Liver (tissue), 3 donors: ENCODE results near the gene SPATA13.
"Not testable (repeated sequence)": the region's sequence is repeated elsewhere in the genome, so short reads cannot be mapped to it uniquely, and the experiment has no call there.

Experiments
- CTCF ChIP-seq: fragments of 150-350 bp; IDR thresholded peaks from 2 replicates; pipeline ENCODE4 v1.5.1; 2017; ENCODE audit warnings: improper control_type of control experiment, low read depth, low read length; ENCODE audit not compliant: missing input control
- RAD21 ChIP-seq, 2 donors: IDR thresholded peaks; 2 replicates each; pipeline ENCODE4 v1.6.1; 2016; ENCODE audit warnings: antibody characterized with exemption in 2 of 2, mild to moderate bottlenecking in 2 of 2
- REST ChIP-seq: IDR thresholded peaks from 2 replicates; pipeline ENCODE4 v1.6.1; 2016; ENCODE audit warnings: antibody characterized with exemption, mild to moderate bottlenecking
- ZBTB33 ChIP-seq: IDR thresholded peaks from 2 replicates; pipeline ENCODE4 v1.6.1; 2016; ENCODE audit warnings: antibody characterized with exemption
- donor health status: healthy.
- donor health status: healthy.

GRCh38 chr13:24216779-24217178 is 56.3 kb downstream of the SPATA13 start:
- not testable (repeated sequence) for TF ChIP-seq CTCF; REST; RAD21 (IDR thresholded peaks at IDR 0.05); ZBTB33
